HG03342 (cell line): ENCODE results near the gene LOXHD1.

Experiments used
- ATAC-seq: cut with Tn5 transposase; IDR thresholded peaks from one replicate; pipeline ENCODE4 v1.9.1; 2021; ENCODE audit warnings: mild to moderate bottlenecking, moderate library complexity; ENCODE audit not compliant: unreplicated experiment

LOXHD1 gene, protein sequence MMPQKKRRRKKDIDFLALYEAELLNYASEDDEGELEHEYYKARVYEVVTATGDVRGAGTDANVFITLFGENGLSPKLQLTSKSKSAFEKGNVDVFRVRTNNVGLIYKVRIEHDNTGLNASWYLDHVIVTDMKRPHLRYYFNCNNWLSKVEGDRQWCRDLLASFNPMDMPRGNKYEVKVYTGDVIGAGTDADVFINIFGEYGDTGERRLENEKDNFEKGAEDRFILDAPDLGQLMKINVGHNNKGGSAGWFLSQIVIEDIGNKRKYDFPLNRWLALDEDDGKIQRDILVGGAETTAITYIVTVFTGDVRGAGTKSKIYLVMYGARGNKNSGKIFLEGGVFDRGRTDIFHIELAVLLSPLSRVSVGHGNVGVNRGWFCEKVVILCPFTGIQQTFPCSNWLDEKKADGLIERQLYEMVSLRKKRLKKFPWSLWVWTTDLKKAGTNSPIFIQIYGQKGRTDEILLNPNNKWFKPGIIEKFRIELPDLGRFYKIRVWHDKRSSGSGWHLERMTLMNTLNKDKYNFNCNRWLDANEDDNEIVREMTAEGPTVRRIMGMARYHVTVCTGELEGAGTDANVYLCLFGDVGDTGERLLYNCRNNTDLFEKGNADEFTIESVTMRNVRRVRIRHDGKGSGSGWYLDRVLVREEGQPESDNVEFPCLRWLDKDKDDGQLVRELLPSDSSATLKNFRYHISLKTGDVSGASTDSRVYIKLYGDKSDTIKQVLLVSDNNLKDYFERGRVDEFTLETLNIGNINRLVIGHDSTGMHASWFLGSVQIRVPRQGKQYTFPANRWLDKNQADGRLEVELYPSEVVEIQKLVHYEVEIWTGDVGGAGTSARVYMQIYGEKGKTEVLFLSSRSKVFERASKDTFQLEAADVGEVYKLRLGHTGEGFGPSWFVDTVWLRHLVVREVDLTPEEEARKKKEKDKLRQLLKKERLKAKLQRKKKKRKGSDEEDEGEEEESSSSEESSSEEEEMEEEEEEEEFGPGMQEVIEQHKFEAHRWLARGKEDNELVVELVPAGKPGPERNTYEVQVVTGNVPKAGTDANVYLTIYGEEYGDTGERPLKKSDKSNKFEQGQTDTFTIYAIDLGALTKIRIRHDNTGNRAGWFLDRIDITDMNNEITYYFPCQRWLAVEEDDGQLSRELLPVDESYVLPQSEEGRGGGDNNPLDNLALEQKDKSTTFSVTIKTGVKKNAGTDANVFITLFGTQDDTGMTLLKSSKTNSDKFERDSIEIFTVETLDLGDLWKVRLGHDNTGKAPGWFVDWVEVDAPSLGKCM (N-terminal part only)

DNA sequence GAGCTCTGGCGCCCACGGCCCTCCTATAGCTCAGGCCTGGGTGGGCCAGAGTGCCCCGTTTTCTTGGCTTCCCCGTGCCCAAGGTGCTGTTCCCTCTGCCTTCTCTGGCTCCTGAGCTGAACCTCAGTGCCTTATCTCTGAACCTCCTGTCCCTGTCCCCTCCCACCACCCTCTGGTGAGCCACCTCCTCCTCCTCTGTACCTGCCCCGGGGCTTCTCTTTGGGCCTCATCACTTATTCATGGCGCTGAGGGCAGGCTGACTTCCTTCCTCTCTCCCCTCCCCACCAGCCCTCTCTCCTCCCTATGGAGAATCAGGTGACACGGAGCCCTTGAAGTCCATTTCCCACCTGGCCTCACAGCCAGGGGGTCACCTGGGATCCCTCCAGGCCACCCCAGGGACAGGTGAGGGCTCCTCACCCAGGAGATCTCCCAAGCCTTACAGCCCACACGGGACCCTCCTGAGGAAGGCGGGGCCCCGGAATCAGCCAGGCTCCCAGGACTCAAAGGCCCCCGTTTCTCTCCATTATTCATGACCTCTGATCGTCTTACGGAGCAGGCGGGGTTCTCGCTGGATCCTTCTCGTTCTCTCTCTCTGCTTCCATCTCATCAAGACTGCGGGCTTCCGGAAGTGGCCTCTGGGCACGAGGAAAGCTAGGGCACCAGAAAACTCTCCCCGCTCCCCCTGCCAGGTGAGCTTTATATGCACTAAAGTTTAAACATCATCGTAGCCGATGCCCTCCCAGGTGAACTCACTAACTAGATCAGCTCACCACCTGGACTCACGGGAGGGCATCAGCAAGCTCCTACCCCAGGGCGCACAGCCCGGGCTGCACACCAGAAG, at the start of gene LOXHD1:
Gene LOXHD1, minus strand, starts transcription at position 106 of the 841 bp plus-strand sequence. CDS start 187 bp downstream, outside the sequence.
- no peak for ATAC-seq

- no peak for ATAC-seq
Observed at GRCh38 chr18:46705521-46705920, 48.5 kb upstream of the LOXHD1 start.

- ATAC-seq = no peak
Observed at GRCh38 chr18:46704816-46705215, 47.8 kb upstream of the LOXHD1 start.

- no peak for ATAC-seq
Observed at GRCh38 chr18:46704189-46704588, 47.2 kb upstream of the LOXHD1 start.

GRCh38 chr18:46702471-46702870, 45.5 kb upstream of the LOXHD1 start:
- no peak for ATAC-seq

- no peak for ATAC-seq
Observed at GRCh38 chr18:46700066-46700824, 43.2 kb upstream of the LOXHD1 start.

DNA sequence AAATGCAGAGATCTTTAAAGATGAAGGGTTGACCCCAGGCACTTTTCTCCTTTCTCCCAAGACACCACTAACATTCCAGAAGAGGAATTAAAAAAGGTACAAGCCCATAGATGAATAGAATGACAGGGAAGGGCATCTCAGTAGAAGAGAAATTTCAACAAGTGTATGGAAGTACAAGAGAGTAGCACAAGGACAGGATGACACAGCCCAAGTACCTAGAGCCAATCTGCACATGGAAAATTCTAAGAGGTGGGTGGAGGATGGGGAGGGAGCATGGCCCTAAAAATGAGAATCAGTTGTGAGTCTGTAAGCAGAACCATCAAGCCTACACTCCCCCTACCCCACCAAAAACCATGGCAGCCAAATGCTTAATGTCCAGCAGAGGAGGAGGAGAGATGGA, 39.7 kb upstream of the LOXHD1 start:
- ATAC-seq = no peak

GRCh38 chr18:46696268-46696667, 39.2 kb upstream of the LOXHD1 start:
- no peak for ATAC-seq

- ATAC-seq = no peak
Observed at GRCh38 chr18:46693996-46694395, 37.0 kb upstream of the LOXHD1 start.

- ATAC-seq = no peak
Observed at GRCh38 chr18:46688853-46689525, 32.0 kb upstream of the LOXHD1 start.

GRCh38 chr18:46686186-46686585, 29.2 kb upstream of the LOXHD1 start:
- no peak for ATAC-seq

- no peak for ATAC-seq
Observed at GRCh38 chr18:46683252-46683651, 26.2 kb upstream of the LOXHD1 start.

DNA sequence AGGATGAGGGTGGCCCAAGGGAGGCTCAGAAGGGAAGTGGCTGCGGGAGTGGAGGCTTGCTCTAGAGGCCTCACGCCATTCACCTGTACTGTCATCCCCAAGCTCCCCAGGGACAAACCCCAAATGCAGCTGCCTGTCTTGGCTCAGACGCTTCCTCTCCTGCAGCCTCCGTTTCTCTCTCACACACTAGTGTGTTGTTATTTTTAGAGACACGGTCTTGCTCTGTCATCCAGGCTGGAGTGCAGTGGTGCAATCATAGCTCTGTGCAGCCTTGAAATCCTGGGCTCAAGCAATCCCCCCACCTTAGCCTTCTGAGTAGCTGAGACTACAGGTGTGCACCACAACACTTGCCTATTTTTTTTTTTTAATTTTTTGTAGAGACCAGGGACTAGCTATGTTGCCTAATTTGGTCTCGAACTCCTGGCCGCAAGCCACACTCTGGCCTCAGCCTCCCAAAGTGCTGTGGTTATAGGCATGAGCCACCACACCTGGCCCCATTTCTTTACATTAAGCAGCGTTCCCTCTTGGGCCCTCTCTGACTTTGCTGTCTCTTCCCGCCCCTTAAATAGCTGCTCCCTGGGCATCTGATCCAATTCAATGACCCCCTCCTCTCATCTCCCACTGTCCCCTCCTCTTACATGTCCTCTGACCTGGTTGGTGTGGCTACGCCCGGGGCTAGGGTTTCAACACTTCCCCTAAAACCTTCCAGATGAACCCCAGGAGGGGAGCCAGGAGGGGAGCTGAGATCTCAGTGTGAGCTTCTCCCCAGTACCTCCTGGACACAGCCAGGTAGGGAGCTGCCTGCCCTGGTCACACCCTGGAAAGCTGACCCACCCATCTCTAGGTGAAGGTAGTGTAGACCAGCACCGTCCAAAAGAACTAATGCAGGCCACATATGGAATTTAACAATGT, 24.0 kb upstream of the LOXHD1 start:
- ATAC-seq = peak; percentile 72

GRCh38 chr18:46679846-46680598, 23.0 kb upstream of the LOXHD1 start:
- ATAC-seq = no peak

GRCh38 chr18:46678785-46679399, 21.9 kb upstream of the LOXHD1 start:
- ATAC-seq = no peak

DNA sequence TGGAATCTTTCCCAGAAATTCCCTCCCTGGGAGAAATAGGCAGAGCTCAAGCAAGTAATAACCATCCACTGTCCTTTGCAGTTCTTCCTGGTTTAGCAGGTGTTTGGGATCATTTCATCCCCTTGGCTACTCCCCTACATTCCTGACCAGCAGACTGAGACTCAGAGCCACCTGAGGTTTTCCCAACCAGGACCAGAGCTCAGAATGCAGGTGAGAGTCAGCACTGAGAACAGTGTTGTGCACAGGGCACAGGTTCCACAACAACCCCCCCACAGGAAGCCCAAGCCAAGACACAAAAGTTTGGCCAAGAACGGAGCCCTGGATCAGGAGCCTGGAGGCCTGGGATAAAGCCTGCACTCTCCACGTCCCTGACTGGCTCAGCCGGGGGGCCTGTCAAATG, 21.0 kb upstream of the LOXHD1 start:
- no peak for ATAC-seq

GRCh38 chr18:46677611-46678010, 20.6 kb upstream of the LOXHD1 start:
- no peak for ATAC-seq
